GM10266 (cell line): Measurements from ENCODE around the gene PTGDS.
"Not testable (repeated sequence)": the region's sequence is repeated elsewhere in the genome, so short reads cannot be mapped to it uniquely, and the experiment has no call there.

ENCODE experiments used
- DNase-seq: peaks from one replicate; pipeline ENCODE4 v3.0.0; 2012; ENCODE audit errors: extremely low spot score
- CTCF ChIP-seq: IDR thresholded peaks from 2 replicates; pipeline ENCODE4 v1.5.1; 2012; ENCODE audit warnings: mild to moderate bottlenecking, low read depth; ENCODE audit not compliant: control insufficient read depth, insufficient read depth; ENCODE audit errors: missing control alignments

Gene PTGDS

GRCh38 chr9:137002646-137003041 lies 25.3 kb downstream of the PTGDS start:
- DNase-seq: no peak
- TF ChIP-seq CTCF: no peak

DNA sequence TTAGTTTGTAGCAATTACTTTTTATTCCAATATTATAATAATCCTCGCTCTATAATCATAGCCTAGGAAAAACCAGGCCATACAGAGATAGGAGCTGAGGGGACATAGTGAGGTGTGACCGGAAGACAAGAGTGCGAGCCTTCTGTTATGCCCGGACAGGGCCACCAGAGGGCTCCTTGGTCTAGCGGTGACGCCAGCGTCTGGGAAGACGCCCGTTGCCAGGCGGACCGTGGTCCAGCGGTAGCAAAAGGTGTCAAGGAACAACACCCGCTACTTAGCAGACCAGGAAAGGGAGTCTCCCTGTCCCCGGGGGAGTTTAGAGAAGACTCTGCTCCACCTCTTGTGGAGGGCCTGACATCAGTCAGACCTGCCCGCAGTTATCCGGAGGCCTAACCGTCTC lies 27.0 kb downstream of the PTGDS start:
- not testable (repeated sequence) for DNase-seq
- peak; percentile 41 for TF ChIP-seq CTCF

DNA sequence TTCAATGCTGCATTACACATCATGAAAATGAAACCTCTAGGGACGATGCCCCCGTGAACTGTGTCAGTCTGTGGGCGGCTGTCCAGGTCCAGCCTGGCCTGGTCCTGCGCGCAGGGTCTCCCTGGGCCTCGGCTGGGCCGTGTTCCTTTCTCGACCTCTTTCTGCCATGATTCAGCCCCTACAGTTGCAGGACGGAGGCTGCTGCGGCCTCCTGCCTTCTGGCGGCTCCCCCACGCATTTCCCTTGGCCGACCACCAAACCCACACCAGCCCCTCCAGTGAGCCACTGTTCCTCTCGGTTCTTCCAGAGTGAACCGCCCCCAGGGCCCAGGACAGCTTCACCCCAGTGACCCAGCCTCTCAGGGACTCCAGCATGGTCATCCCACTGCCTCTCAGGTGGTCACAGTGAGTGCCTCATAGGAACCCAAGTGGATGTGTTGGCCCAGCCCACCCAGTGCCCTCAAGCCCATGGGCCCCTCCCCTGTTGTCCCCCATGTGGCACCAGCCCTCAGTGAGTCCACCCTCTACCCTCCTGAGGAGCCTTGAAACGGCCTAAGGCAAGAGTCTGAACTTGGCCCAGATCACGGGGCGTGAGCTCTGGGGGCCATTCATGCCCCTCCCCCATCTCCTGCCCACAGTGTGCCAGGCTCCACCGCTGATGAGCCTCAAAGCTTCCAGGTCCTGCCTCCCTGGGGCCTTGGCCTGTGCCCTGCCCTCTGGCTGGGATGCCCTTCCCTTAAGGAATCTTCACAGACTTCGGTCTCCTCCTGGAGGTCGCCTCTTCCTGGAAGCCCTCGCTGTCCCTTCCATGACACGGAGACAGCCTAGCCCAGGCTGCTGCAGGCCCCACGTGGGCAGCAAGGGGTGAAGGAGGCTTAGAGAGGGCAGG lies 29.1 kb downstream of the PTGDS start:
- DNase-seq: no peak
- no peak for TF ChIP-seq CTCF

DNA sequence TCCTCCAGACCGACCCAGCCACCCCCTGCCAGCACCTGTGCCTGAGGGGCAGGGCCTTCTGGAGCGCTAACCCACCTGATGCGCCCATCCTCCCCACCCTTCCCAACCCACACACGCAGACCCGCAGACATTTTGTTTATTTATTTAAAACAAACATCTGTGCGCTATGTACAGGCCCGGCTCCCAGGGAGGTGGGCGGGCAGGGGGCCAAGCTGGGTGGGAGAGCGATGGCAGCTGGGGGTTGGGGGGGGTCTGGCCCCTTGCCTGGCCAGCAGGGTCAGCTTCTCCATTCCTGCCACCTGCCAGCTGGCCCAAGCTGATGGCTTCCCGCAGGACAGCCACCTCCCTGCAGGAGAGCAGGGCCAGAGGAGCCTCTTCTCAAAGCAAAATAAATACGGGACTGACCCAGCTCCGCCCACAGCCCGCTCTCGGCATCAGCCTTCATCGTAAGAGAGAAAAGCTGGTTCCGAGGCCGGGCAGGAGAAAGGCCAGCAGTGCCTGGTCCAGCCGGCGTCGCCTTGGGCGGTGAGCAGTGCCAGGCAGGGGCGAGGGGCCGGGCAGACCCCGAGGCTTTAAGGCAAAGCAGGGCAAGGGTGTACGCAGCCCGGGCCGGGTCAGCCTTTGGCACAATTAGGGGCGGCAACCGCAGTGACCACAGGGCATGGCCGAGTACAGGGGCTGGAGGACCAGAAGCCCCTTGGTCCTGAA lies 30.0 kb downstream of the PTGDS start:
- DNase-seq: no peak
- no peak for TF ChIP-seq CTCF

DNA sequence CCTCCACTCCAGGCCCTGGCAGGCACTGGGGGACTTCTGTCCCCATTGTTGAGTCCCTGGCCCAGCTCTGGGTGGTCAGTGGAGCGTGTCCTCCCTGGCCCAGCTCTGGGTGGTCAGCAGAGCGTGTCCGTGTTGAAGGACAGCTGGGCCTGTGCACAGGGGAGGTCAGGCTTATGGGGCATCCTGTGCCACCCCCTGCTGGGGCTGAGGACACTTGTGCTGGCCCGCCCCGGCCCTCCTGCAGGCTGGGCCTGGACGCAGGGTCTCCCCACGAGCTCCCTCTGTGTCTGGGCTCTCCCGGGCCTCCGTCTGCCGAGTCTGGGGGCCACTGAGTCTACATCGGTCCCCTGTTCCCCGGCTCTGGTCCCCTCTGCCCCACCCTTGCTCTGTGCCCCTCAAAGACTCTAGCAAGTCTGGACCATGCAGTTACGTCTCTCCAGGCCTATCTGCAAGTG lies 30.5 kb downstream of the PTGDS start:
- TF ChIP-seq CTCF: no peak
- DNase-seq: no peak

- TF ChIP-seq CTCF: no peak
- no peak for DNase-seq
Observed at GRCh38 chr9:137008312-137008711, 31.0 kb downstream of the PTGDS start.

DNA sequence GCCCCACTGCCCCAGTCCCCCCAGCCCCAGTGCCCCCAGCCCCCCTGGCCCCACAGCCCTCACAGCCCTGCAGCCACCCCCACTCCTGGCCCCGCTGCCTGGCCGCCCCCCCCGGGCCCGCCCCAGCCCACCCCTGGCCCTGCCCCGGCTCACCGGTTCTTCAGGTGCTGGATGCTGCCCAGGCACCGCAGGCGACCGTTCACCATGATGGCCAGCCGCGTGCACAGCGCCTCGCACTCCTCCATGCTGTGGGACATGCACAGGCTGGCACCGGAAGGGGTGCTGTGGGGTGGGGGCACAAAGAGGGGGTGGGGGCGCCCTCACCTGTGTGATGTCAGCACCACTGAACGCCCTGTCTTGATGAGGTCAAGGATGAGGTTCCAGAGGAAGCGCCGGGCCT lies 31.9 kb downstream of the PTGDS start:
- TF ChIP-seq CTCF: no peak
- DNase-seq: no peak
